H1 (cell line): ENCODE results near the gene JPH3. TPM values are rescaled to one million over a fixed set of nuclear protein-coding genes. Genes with fewer than 3 reads are reported as not detected.

Experiments used
- CTCF ChIA-PET: fragments of 300-600 bp; sonication (Branson Sonifier 250); formaldehyde crosslinking; loops from one replicate; lab custom pipeline; 2021; ENCODE audit not compliant: partially characterized antibody; lab: Charles Lee
- POLR2A ChIA-PET: fragments of 300-600 bp; sonication (Branson Sonifier 250); formaldehyde crosslinking; loops from one replicate; lab custom pipeline; 2021; ENCODE audit warnings: inconsistent platforms; ENCODE audit not compliant: partially characterized antibody; lab: Charles Lee
- DNase-seq, 2 experiments: peaks; one replicate each; pipeline versions ENCODE4 v3.0.0 to v3.0.0-alpha.2; 2010 to 2022; ENCODE audit warnings: low spot score in 2 of 2, low read depth in 1 of 2, mixed read lengths in 1 of 2
- FAIRE-seq: peaks from 2 replicates; lab custom pipeline; 2011; peaks lifted over from hg19 to GRCh38; lab: Jason Lieb, UNC
- H2AFZ ChIP-seq: 2 replicates; pipeline ENCODE4 v1.8.1; 2012; ENCODE audit warnings: low read length, inconsistent platforms
- H2AK5ac ChIP-seq: 2 replicates; pipeline ENCODE4 v1.6.1; 2013; ENCODE audit warnings: low read depth, low read length
- H2BK120ac ChIP-seq: replicated peaks from 2 replicates; pipeline ENCODE3; 2013; ENCODE audit warnings: low read depth, low read length, inconsistent platforms
- H2BK12ac ChIP-seq: 2 replicates; pipeline ENCODE4 v1.6.1; 2013; ENCODE audit warnings: low read depth, low read length
- H2BK15ac ChIP-seq: 2 replicates; pipeline ENCODE4 v1.6.1; 2013; ENCODE audit warnings: low read length
- H2BK20ac ChIP-seq: 2 replicates; pipeline ENCODE4 v1.6.1; 2013; ENCODE audit warnings: low read length
- H2BK5ac ChIP-seq: 2 replicates; pipeline ENCODE4 v1.6.1; 2013; ENCODE audit warnings: low read depth, low read length
- H3K14ac ChIP-seq: 2 replicates; pipeline ENCODE4 v1.6.1; 2013; ENCODE audit warnings: inconsistent platforms; ENCODE audit not compliant: insufficient read length
- H3K18ac ChIP-seq: 2 replicates; pipeline ENCODE4 v1.6.1; 2013; ENCODE audit warnings: low read length; ENCODE audit errors: extremely low read depth
- H3K23ac ChIP-seq: 2 replicates; pipeline ENCODE4 v1.6.1; 2013; ENCODE audit warnings: inconsistent platforms; ENCODE audit not compliant: insufficient read length
- H3K23me2 ChIP-seq: 2 replicates; pipeline ENCODE4 v1.6.1; 2013; ENCODE audit warnings: low read depth, low read length
- H3K27ac ChIP-seq: 2 replicates; pipeline ENCODE4 v1.6.1; 2011; ENCODE audit warnings: low read depth, low read length, inconsistent platforms
- H3K27me3 ChIP-seq, 4 experiments: replicated peaks in 1 of 4; 1 replicate in 1 of 4; 2 replicates in 3 of 4; pipeline versions ENCODE4 v1.6.1 to v1.8.1; 2011 to 2013; ENCODE audit warnings: low read length in 3 of 4, mild to moderate bottlenecking in 3 of 4, inconsistent platforms in 2 of 4, mixed read lengths in 2 of 4, moderate library complexity in 1 of 4; ENCODE audit not compliant: control insufficient read depth in 3 of 4, insufficient read depth in 3 of 4; ENCODE audit errors: extremely low read depth in 1 of 4
- H3K36me3 ChIP-seq, 4 experiments: 2 replicates each; pipeline versions ENCODE4 v1.6.1 to v1.8.1; 2011 to 2013; ENCODE audit warnings: mild to moderate bottlenecking in 4 of 4, low read length in 3 of 4, moderate library complexity in 2 of 4, control low read depth in 1 of 4, inconsistent platforms in 1 of 4; ENCODE audit not compliant: insufficient read depth in 4 of 4, control insufficient read depth in 2 of 4
- H3K4ac ChIP-seq: replicated peaks from 2 replicates; pipeline ENCODE3; 2013; ENCODE audit warnings: low read length, low read depth, mixed read lengths, inconsistent platforms; ENCODE audit not compliant: insufficient read length
- H3K4me1 ChIP-seq, 4 experiments: replicated peaks in 1 of 4; 1 replicate in 1 of 4; 2 replicates in 3 of 4; pipeline versions ENCODE4 v1.6.1 to v1.8.1; 2011 to 2013; ENCODE audit warnings: low read length in 3 of 4, inconsistent platforms in 2 of 4, mixed read lengths in 1 of 4; ENCODE audit not compliant: insufficient read depth in 4 of 4, control insufficient read depth in 3 of 4
- H3K4me2 ChIP-seq, 2 experiments: 2 replicates each; pipeline versions ENCODE4 v1.6.1 to v1.8.1; 2011 to 2013; ENCODE audit warnings: low read depth in 2 of 2, low read length in 2 of 2, control low read depth in 1 of 2, inconsistent platforms in 1 of 2, mild to moderate bottlenecking in 1 of 2; ENCODE audit not compliant: insufficient read depth in 1 of 2
- H3K4me3 ChIP-seq, 4 experiments: fragments of 200-600, 300-600 bp in 1 of 4; sonication (generic), shearing (Covaris generic), sonication (Bioruptor Twin) in 1 of 4; 2 replicates each; pipeline versions ENCODE4 v1.5.1 to v1.8.1; 2011 to 2016; ENCODE audit warnings: low read length in 4 of 4, low read depth in 3 of 4, control low read depth in 2 of 4, inconsistent platforms in 2 of 4, mild to moderate bottlenecking in 2 of 4, mixed read lengths in 1 of 4, moderate library complexity in 1 of 4; ENCODE audit not compliant: insufficient read depth in 2 of 4; ENCODE audit errors: extremely low read depth in 1 of 4
- H3K56ac ChIP-seq: replicated peaks from 2 replicates; pipeline ENCODE3; 2013; ENCODE audit warnings: low read depth, mild to moderate bottlenecking, mixed read lengths, low read length, inconsistent platforms; ENCODE audit not compliant: insufficient read length
- H3K79me1 ChIP-seq: 2 replicates; pipeline ENCODE4 v1.6.1; 2013; ENCODE audit warnings: low read depth, low read length, control low read depth
- H3K79me2 ChIP-seq, 2 experiments: 2 replicates each; pipeline versions ENCODE4 v1.6.1 to v1.8.1; 2012 to 2013; ENCODE audit warnings: low read length in 2 of 2, mild to moderate bottlenecking in 2 of 2, inconsistent platforms in 1 of 2; ENCODE audit not compliant: insufficient read depth in 2 of 2, control insufficient read depth in 1 of 2
- H3K9ac ChIP-seq, 4 experiments: replicated peaks in 1 of 4; 1 replicate in 1 of 4; 2 replicates in 3 of 4; pipeline versions ENCODE4 v1.6.1 to v1.8.1; 2011 to 2013; ENCODE audit warnings: low read depth in 3 of 4, low read length in 3 of 4, control low read depth in 2 of 4, mild to moderate bottlenecking in 2 of 4, moderate library complexity in 2 of 4, inconsistent platforms in 1 of 4; ENCODE audit errors: extremely low read depth in 1 of 4
- H3K9me3 ChIP-seq, 2 experiments: 2 replicates each; pipeline versions ENCODE4 v1.6.1 to v1.8.1; 2012 to 2013; ENCODE audit warnings: mild to moderate bottlenecking in 2 of 2, moderate library complexity in 2 of 2, control low read depth in 1 of 2, inconsistent platforms in 1 of 2, low read depth in 1 of 2, low read length in 1 of 2, mixed read lengths in 1 of 2; ENCODE audit not compliant: insufficient read depth in 2 of 2
- H4K20me1 ChIP-seq, 2 experiments: replicated peaks in 1 of 2; 2 replicates each; pipeline versions ENCODE3 to v1.8.1; 2011 to 2013; ENCODE audit warnings: inconsistent platforms in 2 of 2, low read length in 2 of 2, mild to moderate bottlenecking in 1 of 2; ENCODE audit not compliant: insufficient read depth in 2 of 2, control insufficient read depth in 1 of 2
- H4K5ac ChIP-seq: 2 replicates; pipeline ENCODE4 v1.6.1; 2013; ENCODE audit warnings: low read length, low read depth, mixed read lengths, inconsistent platforms; ENCODE audit not compliant: insufficient read length
- H4K8ac ChIP-seq: 2 replicates; pipeline ENCODE4 v1.8.0; 2013; ENCODE audit warnings: mild to moderate bottlenecking, moderate library complexity, low read length, inconsistent platforms; ENCODE audit not compliant: insufficient read depth; ENCODE audit errors: extremely low read depth
- H4K91ac ChIP-seq: replicated peaks from 2 replicates; pipeline ENCODE3; 2013; ENCODE audit warnings: low read length, mixed read lengths, inconsistent platforms; ENCODE audit not compliant: insufficient read length
- BCL11A ChIP-seq, 2 experiments: IDR thresholded peaks; one replicate each; pipeline ENCODE4 v1.6.1; 2011; ENCODE audit warnings: low read depth in 2 of 2, low read length in 2 of 2, mild to moderate bottlenecking in 2 of 2
- CEBPB ChIP-seq: IDR thresholded peaks from 2 replicates; pipeline ENCODE4 v1.6.1; 2012; ENCODE audit warnings: low read depth, low read length
- CTCF ChIP-seq, 3 experiments: IDR thresholded peaks; 1 replicate in 2 of 3; 2 replicates in 1 of 3; pipeline versions ENCODE4 v1.5.1 to v1.6.1; 2011; ENCODE audit warnings: low read length in 3 of 3, mild to moderate bottlenecking in 3 of 3, inconsistent platforms in 2 of 3, low read depth in 1 of 3, moderate library complexity in 1 of 3; ENCODE audit not compliant: insufficient read depth in 1 of 3; ENCODE audit errors: control extremely low read depth in 1 of 3
- GTF2F1 ChIP-seq: IDR thresholded peaks from 2 replicates; pipeline ENCODE4 v1.6.1; 2012; ENCODE audit warnings: low read depth, low read length, improper control_type of control experiment, borderline replicate concordance
- JUN ChIP-seq: IDR thresholded peaks from 2 replicates; pipeline ENCODE4 v1.6.1; 2011; ENCODE audit warnings: low read depth, mild to moderate bottlenecking, improper control_type of control experiment, low read length
- NANOG ChIP-seq: IDR thresholded peaks from 2 replicates; pipeline ENCODE4 v1.6.1; 2011; ENCODE audit warnings: low read length, low read depth, mild to moderate bottlenecking, inconsistent platforms; ENCODE audit not compliant: insufficient read depth, poor library complexity, severe bottlenecking
- RAD21 ChIP-seq, 2 experiments: IDR thresholded peaks in 1 of 2; conservative IDR thresholded peaks in 1 of 2; 2 replicates each; pipeline ENCODE4 v1.6.1; 2011; ENCODE audit warnings: low read depth in 2 of 2, low read length in 2 of 2, improper control_type of control experiment in 1 of 2, inconsistent platforms in 1 of 2, mild to moderate bottlenecking in 1 of 2, moderate library complexity in 1 of 2
- RBBP5 ChIP-seq: IDR thresholded peaks from 2 replicates; pipeline ENCODE4 v1.7.1; 2012; ENCODE audit warnings: low read depth, mild to moderate bottlenecking, inconsistent platforms, low read length, moderate library complexity, borderline replicate concordance
- SIRT6 ChIP-seq: IDR thresholded peaks from one replicate; pipeline ENCODE4 v1.7.1; 2012; ENCODE audit warnings: low read length, inconsistent platforms
- SP4 ChIP-seq: IDR thresholded peaks from 2 replicates; pipeline ENCODE4 v1.6.1; 2012; ENCODE audit warnings: low read length, inconsistent platforms
- SRF ChIP-seq: IDR thresholded peaks from 2 replicates; pipeline ENCODE4 v1.6.1; 2011; ENCODE audit warnings: mild to moderate bottlenecking, low read depth, low read length, moderate library complexity
- TBP ChIP-seq: IDR thresholded peaks from 2 replicates; pipeline ENCODE4 v1.6.1; 2011; ENCODE audit warnings: low read depth, low read length, improper control_type of control experiment
- WGBS, 2 experiments: shearing (Covaris generic) in 1 of 2; methylation state at CpG; one replicate each; pipeline versions ENCODE4 v1.1.6 to v1.1.7; 2013 to 2015; ENCODE audit warnings: low lambda C conversion rate in 2 of 2, mixed read lengths in 2 of 2, inconsistent platforms in 1 of 2, low coverage in 1 of 2, missing lambda C conversion rate in 1 of 2; ENCODE audit not compliant: insufficient replicate concordance in 2 of 2, insufficient coverage in 1 of 2, insufficient read length in 1 of 2; ENCODE audit errors: extremely low coverage in 1 of 2, missing lambda C conversion rate in 1 of 2; 5-methylcytosine and 5-hydroxymethylcytosine counted together
- polyA plus RNA-seq, 7 experiments: library from polyadenylated mRNA; depleted of rRNA in 3 of 7; stranded (reverse) in 5 of 7; unstranded in 2 of 7; fragments of >200 nt in 5 of 7; fragments of 200-250 nt in 2 of 7; gene quantifications; 1 replicate in 5 of 7; 2 replicates in 1 of 7; 4 replicates in 1 of 7; pipeline versions ENCODE4 v1.2.1 to v1.2.3, GENCODE V29; 2011 to 2013; ENCODE audit warnings: missing spikeins in 2 of 7, mixed read lengths in 2 of 7
- total RNA-seq: library from RNA; stranded (reverse); fragmentation: NEBNext Ultra II Directional; extraction: Animal tissue kit (Norgen Biotek cat#: 25700); gene quantifications from 2 replicates; pipeline ENCODE4 v1.2.1, GENCODE V29; 2021

Gene JPH3
- total and polyA plus RNA-seq, 2 of the 8 experiments (the other 6 are each of a cell fraction or from before 2014, with no cell fraction given) = 10.3 to 28.3 TPM

- Histone ChIP-seq H3K23ac (no peak overlapping the region), H4K20me1 (peaks cover 10 to 22% of the 10 kb centered on the region in 2 experiments), H3K56ac (no peak overlapping the region), H4K8ac (no peak overlapping the region), H3K4me1 (no peaks in the 10 kb centered on the region; a peak in 2 of 7 replicates), H3K23me2 (no peaks in the 10 kb centered on the region), H3K79me2 (no peaks in the 10 kb centered on the region), H3K4me3 (no peak overlapping the region), H4K5ac (no peak overlapping the region), H3K18ac (no peak overlapping the region), H3K14ac (no peak overlapping the region), H3K4ac (no peak overlapping the region), H3K79me1 (peaks cover 9% of the 10 kb centered on the region), H2AFZ (no peak overlapping the region), H3K4me2 (no peak overlapping the region), H3K27ac (no peak overlapping the region), H2BK12ac (no peak overlapping the region), H3K36me3 (no peaks in the 10 kb centered on the region; a peak in 1 of 8 replicates), H2AK5ac (no peak overlapping the region), H3K9ac (no peak overlapping the region), H3K27me3 (no peaks in the 10 kb centered on the region), H3K9me3 (no peaks in the 10 kb centered on the region), H2BK15ac (no peak overlapping the region), H2BK5ac (no peak overlapping the region), H4K91ac (no peak overlapping the region), H2BK120ac (no peak overlapping the region), H2BK20ac (no peak overlapping the region)
- DNase-seq (no peak), FAIRE-seq (no peak)
- ChIA-PET POLR2A (interaction anchor here (1.2 to 2.6 kb wide), 2 partner anchors 9 to 42 kb away, joined by 3 to 10 read pairs; no protein-coding TSS in a partner anchor), CTCF (interaction anchor here (1.2 to 5.0 kb wide), 7 partner anchors 8 to 219 kb away, joined by 3 to 33 read pairs (median 8); no protein-coding TSS in a partner anchor)
- 92% methylated on average over 10 of the region's 10 CpGs; no CpG with 5 or more reads in 1 of the 2 experiments for WGBS, 2 experiments
- TF ChIP-seq RBBP5 (no peak), BCL11A (IDR thresholded peaks at IDR 0.05; ENCODE audit: low read depth in 2 of 2, low read length in 2 of 2) (no peak), JUN (no peak), CEBPB (no peak), SIRT6 (no peak), TBP (no peak), NANOG (no peak), RAD21 (IDR thresholded peaks at IDR 0.05 in 1 of 2, conservative IDR thresholded peaks at IDR 0.05 in 1 of 2; ENCODE audit: low read depth in 2 of 2, low read length in 2 of 2) (no peak), SRF (no peak), SP4 (no peak), CTCF (IDR thresholded peaks at IDR 0.05; ENCODE audit: control extremely low read depth in 1 of 3, insufficient read depth in 1 of 3, low read depth in 1 of 3, low read length in 3 of 3) (no peak), GTF2F1 (no peak)
Measured at GRCh38 chr16:87613961-87614360, 11.7 kb downstream of the JPH3 start.
